ENCODE measurements around the gene ATF3. TPM values are rescaled to one million over a fixed set of nuclear protein-coding genes. Genes with fewer than 3 reads are reported as not detected.

ATF3 gene
- 26.4 to 45.2 TPM (median 32.2 TPM) in 5 replicates for total RNA-seq (2022; extraction: Qiagen RNA extraction; ENCODE audit: low read depth)

DNA sequence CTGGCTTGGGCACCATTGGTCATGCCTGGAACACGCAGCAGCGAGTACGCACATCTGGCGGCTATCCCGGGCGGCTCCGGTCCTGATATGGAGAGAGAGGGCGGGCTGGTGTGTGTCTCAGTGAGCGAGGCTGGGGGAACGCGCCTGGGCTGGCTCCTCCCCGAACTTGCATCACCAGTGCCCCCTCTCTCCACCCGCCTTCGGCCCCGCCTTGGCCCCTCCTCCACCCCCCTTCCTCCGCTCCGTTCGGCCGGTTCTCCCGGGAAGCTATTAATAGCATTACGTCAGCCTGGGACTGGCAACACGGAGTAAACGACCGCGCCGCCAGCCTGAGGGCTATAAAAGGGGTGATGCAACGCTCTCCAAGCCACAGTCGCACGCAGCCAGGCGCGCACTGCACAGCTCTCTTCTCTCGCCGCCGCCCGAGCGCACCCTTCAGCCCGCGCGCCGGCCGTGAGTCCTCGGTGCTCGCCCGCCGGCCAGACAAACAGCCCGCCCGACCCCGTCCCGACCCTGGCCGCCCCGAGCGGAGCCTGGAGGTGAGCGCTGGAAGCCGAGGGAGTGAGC, at the start of gene ATF3:
TSS of gene ATF3 (plus strand) at position 370 of the 567 bp plus-strand sequence. CDS start 6,261 bp downstream, outside the sequence.

Other genes with a start within 250 kb of the ATF3 start
- 19.6 to 23.0 TPM (median 20.7 TPM) in 5 replicates for gene PACC1, start 193.9 kb upstream of the ATF3 start, total RNA-seq (2022; extraction: Qiagen RNA extraction; ENCODE audit: low read depth)
- gene NENF, start 175.8 kb upstream of the ATF3 start, total RNA-seq (2022; extraction: Qiagen RNA extraction; ENCODE audit: low read depth): 91.7 to 133 TPM (median 131 TPM) in 5 replicates
- gene BATF3, start 91.1 kb downstream of the ATF3 start, total RNA-seq (2022; extraction: Qiagen RNA extraction; ENCODE audit: low read depth): 20.1 to 31.4 TPM (median 29.6 TPM) in 5 replicates
- 27.2 to 34.7 TPM (median 33.9 TPM) in 5 replicates for gene NSL1, start 183.0 kb downstream of the ATF3 start, total RNA-seq (2022; extraction: Qiagen RNA extraction; ENCODE audit: low read depth)
- gene TATDN3, start 183.1 kb downstream of the ATF3 start, total RNA-seq (2022; extraction: Qiagen RNA extraction; ENCODE audit: low read depth): 11.3 to 17.8 TPM (median 13.3 TPM) in 5 replicates
- 0.39 TPM in 1 of 5 replicates, not detected in the others for gene SPATA45, start 238.9 kb downstream of the ATF3 start, total RNA-seq (2022; extraction: Qiagen RNA extraction; ENCODE audit: low read depth)
- 15.5 to 22.7 TPM (median 19.2 TPM) in 5 replicates for gene FLVCR1, start 249.5 kb downstream of the ATF3 start, total RNA-seq (2022; extraction: Qiagen RNA extraction; ENCODE audit: low read depth)

Data from A549 treated with DMSO at 1 μM for 4 hours (cell line).